SH-SY5Y (cell line): ENCODE measurements around the gene PTER.
A peak's percentile ranks its signal among the peaks of the same experiment; 100 is the strongest.

Experiments used
- GATA2 ChIP-seq: IDR thresholded peaks from 2 replicates; pipeline ENCODE4 v1.6.1; 2011; ENCODE audit warnings: mild to moderate bottlenecking, low read depth, low read length
- GATA3 ChIP-seq: IDR thresholded peaks from 2 replicates; pipeline ENCODE4 v1.6.1; 2011; ENCODE audit warnings: low read depth, mild to moderate bottlenecking, low read length, moderate library complexity

PTER gene

GRCh38 chr10:16442914-16443313 lies 6.1 kb downstream of the PTER start:
- TF ChIP-seq GATA2 (no peak), GATA3 (no peak)

DNA sequence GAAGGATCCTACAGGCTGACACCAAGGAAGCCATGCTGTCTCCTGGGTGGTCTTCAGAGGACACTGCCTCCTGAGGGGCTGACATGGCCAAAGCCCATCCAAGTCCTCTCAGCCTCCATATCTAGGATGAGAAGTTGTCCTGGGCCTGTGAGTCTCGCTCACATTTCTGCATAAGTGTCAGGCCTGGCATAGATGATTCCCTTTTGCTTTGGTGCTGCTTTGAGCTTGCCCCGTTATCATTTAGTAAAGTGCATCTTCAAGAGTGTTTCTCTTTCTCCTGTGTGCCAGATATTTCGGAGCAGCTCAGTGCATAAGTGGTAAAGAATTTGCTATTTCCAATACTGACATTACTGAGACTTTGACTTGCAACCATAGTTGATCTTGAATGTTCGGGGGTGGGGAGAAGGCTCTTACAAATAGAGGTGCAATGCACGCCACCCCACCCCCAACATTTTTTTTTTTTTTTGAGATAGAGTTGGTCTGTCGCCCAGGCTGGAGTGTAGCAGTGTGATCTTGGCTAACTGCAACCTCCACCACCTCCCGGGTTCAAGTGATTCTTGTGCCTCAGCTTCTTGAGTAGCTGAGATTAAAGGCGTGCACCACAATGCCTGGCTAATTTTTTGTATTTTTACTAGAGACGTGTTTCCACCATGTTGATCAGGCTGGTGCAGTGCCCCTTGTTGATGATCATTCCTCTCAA lies 9.1 kb downstream of the PTER start:
- TF ChIP-seq GATA2 (no peak), GATA3 (no peak)

DNA sequence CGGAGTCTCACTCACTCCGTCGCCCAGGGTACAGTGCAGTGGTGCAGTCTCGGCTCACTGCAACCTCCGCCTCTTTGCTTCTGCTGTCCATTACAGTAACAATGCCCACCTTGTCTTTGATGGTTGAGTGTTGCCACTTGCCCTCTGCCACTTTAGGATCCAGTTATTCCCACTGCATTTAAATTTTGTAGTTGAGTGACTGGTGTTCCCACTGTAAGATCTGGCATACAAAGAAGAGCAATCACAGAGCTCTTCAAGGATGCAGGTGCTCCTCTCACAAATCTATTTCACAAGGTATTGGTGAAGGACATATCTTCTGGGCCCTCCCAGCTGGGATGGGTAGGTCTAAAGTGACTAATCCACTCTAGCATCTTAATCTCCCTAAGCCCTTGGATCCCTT lies 12.6 kb downstream of the PTER start:
- no peak for TF ChIP-seq GATA3
- no peak for TF ChIP-seq GATA2

DNA sequence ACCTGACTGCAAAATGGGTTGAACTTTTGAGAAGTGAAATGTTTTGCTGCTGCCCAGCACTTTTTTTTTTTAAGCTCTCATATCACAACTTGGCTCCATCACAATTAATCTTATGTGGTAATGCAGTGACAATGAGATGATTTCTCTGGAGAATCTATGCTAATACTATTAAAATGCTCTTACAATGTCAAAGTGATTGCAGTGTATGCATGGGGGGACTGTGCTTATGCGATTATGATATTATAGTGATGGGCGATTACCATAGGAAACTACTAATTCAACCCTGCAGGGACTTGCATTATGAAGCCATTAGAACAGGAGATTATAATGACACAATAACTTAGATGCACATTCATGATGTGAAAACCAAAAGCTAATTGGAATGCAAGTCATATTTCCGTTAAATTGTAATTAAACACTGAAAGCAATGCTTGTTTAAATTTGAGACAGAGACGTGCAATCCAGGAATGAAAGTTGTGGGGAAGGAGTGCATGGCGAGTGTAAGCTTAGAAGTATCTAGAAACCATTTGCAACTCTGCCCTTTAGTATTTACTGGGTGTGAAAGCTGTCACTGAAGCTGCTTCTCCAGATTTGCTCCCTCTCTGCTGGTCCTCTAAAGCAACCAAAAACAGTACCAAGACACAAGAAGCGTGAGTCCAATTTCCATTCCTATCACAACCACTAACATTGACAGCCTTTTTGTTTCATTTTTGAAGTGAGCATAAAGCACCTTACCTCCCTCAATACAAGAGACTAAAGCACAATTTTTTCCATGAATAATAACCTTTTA lies 21.6 kb downstream of the PTER start:
- TF ChIP-seq GATA3 (no peak), GATA2 (no peak)

GRCh38 chr10:16459423-16459939 lies 22.7 kb downstream of the PTER start:
- TF ChIP-seq GATA3 (no peak), GATA2 (no peak)

DNA sequence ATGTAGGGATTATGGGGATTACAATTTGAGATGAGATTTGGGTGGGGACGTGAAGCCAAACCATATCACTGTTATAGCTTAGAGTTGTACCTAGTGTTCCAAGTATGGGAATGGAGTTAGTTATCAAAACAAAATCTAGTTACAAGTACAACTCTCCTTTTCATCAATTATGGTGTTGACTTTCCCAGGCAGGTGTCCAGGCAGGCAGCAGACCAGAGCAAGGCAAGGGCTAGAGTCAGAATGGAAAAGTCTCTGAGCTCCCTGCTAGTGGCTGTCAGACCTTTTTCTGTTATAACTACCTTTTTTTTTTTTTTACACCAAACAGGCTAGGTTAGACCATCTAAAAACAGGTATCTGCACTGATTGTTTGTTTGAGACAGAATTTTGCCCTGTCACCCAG lies 29.2 kb downstream of the PTER start:
- TF ChIP-seq GATA2 (no peak), GATA3 (no peak)

DNA sequence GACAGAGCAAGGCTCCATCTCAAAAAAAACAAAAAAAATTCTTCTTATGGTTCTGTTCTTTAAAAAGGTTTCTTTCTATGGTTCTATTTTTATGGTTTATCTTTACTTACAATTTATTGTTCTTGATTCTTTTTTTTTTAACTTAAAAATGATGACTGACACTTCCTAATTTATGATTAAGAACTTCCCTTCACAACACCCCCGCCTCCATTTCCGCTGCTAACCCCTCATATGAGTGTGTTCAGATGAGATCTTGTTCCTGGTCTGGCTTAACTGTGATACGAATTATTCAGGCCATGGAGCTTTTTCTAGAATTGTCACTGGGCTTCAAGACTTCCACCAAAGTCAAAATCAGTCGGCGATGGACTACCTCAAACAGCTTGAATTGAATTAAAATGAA lies 33.9 kb downstream of the PTER start:
- no peak for TF ChIP-seq GATA2
- TF ChIP-seq GATA3, result no peak

DNA sequence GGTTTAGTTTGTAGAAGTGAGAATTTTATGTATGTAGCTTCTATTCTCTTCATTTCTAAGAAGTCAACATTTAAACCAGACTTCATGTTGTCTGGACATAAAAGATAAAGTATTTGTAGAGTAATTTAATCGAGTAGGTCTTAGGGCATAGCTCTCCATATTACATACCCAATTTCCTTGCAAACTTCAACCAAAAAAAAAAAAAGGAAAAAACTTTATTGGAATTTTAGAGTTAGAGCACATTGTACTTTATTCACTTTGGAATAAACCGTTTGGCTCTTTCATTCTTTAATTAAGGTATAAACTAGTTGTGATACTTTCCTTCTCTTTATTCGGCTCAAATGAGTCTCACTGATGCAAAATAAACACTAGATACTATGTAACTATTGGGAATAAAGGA lies 36.0 kb downstream of the PTER start:
- no peak for TF ChIP-seq GATA2
- no peak for TF ChIP-seq GATA3

DNA sequence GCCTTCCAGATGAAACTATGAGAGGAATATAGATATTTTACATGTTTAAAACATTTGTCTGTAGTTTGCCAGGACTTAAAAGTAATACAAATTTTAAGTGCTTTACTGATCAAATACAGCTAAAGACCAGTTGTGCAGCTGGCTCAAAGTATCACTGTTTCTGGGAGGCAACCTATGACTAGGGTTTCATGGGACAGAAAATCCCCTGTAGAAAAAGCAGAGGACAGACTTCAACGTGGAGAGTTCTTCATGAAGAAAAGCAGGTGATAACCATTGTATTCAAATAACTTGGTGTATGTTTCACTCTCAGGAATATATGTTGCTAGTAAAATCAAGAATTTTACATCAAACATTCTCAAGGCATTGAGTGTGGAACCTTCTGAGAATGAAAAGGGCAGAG lies 40.9 kb downstream of the PTER start:
- TF ChIP-seq GATA3 (no peak), GATA2 (no peak)

DNA sequence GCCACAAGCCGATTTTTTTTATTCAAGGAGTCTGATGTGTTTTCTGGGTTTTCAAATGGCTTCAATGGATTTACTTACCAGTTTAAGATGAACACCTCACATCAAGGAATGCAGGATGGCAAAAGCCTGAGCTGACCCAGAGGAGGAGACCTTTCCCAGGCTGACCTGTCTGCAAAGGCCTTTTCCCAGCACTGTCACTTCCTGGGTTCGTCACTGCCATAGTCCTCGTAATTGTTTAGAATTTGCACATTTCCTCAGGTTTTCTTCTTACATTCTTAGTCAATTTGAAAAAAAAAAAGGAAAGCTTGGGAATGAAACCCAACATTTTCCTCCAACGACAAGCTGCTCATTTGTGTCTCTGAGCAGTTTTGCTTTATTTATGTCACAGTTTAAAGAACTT lies 42.0 kb downstream of the PTER start:
- no peak for TF ChIP-seq GATA2
- no peak for TF ChIP-seq GATA3

DNA sequence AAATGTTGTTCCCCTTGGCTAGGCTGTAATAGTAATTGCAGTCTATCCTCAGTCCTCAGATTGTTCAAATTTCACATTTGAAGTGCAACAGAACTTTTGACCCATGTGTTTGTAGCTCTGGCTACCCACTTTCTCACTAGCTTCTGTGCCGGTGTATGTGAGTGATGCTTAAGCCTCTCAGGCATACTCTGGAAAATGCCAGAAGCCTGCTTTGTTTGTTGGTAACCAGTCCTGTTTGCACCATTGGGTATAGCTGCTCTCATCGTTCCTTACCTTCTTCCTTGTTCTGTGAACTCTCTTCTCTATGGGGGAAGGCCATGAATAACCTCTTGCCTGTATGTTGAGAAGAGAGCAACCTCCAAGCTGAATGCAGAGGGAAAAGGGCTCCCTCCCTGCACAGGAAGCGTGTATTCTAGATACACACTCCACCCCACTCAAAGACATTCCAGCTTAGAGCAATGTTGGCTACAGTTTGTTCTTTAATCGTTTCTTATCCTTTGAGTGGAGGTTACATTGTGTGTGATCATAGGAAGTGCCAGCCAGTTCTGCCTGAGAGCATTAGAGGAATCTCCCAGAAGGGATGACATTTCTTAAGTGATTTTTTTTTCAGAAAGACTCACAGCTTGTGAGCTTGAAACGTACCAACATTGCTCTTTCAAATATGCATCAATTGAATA lies 44.4 kb downstream of the PTER start:
- no peak for TF ChIP-seq GATA2
- TF ChIP-seq GATA3, result no peak

DNA sequence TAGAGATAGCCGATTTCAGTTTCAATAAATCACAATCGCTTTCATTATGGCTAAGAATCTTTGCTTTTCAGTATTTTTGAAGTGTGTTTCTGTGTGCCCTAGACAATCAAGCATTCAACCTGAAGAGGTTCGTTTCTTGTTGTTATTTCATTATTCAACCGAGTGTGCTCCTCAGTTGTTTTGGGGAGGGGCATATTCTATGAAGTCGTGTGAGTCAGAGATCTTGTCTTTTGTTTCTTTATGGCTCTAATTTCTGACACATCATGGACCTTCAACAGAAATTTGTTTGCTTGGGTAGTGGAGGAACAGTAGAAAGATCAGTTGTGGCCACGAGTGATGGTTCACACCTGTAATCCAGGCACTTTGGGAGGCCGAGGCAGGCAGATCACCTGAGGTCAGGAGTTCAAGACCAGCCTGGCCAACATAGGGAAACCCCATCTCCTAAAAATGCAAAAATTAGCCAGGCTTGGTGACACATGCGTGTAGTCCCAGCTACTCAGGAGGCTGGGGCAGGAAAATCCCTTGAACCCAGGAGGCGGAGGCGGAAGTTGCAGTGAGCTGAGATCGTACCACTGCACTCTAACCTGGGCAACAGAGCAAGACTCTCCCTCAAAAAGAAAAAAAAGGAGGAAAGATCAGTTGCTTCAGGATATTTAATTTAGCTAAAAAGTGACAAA lies 46.6 kb downstream of the PTER start:
- no peak for TF ChIP-seq GATA3

GRCh38 chr10:16490511-16490910 lies 53.7 kb downstream of the PTER start:
- TF ChIP-seq GATA2 (no peak), GATA3 (no peak)

GRCh38 chr10:16491933-16492332 lies 55.1 kb downstream of the PTER start:
- TF ChIP-seq GATA2 (peak; percentile 48), GATA3 (no peak)

DNA sequence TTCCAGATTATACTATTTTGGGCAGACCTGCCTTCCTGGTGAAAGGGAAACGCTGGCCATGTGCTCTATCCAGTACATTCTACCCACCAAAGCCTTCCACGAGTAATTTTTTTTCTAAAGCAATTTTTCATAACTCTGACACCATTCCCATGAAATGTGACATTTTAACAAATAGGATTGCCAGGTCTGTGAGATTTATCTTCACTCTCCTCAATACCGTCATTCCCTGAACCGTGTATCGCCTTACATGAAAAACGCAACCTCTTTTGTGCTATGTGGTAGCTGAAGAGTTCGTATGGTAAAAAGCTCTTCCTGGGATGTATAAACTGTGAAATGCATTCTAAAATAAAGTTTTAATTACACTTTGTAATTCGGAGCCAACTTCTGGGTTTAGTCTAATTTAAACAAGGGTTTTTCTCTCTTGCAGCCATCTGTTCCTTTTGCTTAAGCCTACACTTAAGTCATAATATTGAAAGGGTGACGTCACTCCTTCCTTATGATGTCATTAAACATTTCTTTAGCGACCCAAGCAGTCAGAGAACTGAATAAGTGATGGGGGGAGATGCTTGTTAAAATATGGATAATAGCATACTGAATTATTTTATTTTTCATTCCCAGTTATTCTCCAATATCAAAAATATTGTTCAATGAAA lies 57.2 kb downstream of the PTER start:
- TF ChIP-seq GATA2 (no peak), GATA3 (no peak)
